ENCODE measurements around the gene ATP1A3.

ATP1A3 gene

DNA sequence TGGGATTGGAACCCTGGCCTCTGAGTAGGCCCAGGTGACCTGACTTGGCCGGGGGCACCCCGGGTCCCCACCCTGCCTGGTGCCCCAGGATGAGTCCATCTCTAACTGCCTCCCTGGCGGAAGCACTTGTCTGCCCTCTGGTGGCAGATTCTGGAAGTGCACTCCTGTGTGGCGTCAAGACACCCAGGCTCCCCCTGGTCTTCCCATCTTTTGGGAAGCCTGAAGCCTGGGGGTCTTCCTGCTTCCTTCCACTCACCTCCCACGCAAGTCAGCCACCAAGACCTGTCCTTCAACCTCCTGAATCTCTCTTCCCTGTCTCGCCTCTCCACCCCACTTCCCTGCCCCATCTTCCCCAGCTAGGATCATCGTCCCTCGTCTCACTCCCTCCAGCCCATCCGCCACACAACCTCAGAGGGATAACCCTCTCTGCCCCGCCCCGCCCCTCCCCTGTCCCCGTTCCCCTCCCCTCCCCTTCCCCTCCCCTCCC is 42.3 kb downstream of the ATP1A3 start:
- H3K27ac Mint-ChIP-seq = no peak overlapping the region
- peak; percentile 97 to 98 (median 98) for TF ChIP-seq CTCF (IDR thresholded peaks at IDR 0.05; ENCODE audit: unreplicated experiment in 3 of 3)
- no peaks in the 10 kb centered on the region for H3K36me3 Mint-ChIP-seq (ENCODE audit: low read depth)
- H3K9me3 Mint-ChIP-seq = no peaks in the 10 kb centered on the region
- no peaks in the 10 kb centered on the region for H3K27me3 Mint-ChIP-seq (ENCODE audit: low read depth)
- no peaks in the 10 kb centered on the region for H3K4me1 Mint-ChIP-seq
- H3K4me3 Mint-ChIP-seq = no peak overlapping the region

DNA sequence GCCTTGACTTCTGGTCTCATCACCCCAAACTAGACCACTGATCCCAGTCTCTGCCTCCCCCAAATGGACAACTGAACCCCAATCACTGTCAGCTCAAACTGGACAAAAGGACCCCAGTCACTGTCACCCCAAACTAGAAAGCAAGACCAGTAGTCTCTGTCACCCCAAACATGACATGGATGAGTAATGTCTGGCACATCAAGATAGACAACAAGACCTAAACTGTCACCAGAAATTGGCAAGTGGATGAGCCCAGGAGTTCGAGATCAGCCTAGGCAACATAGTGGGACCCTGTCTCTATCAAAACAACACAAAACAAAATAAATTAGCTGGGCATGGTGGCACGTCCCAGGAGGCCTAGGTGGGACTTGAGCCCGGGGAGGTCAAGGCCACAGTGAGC is 46.9 kb downstream of the ATP1A3 start:
- Mint-ChIP-seq H3K4me3 (no peak overlapping the region), H3K27me3 (ENCODE audit: low read depth) (peaks cover 12% of the 10 kb centered on the region), H3K36me3 (ENCODE audit: low read depth) (no peaks in the 10 kb centered on the region), H3K9me3 (peaks cover 3% of the 10 kb centered on the region), H3K27ac (no peak overlapping the region), H3K4me1 (no peaks in the 10 kb centered on the region)
- no peak for TF ChIP-seq CTCF (IDR thresholded peaks at IDR 0.05; ENCODE audit: unreplicated experiment in 3 of 3)

GRCh38 chr19:41945135-41945766 is 48.8 kb downstream of the ATP1A3 start:
- no peak for TF ChIP-seq CTCF (IDR thresholded peaks at IDR 0.05; ENCODE audit: unreplicated experiment in 3 of 3)
- no peak overlapping the region for H3K4me3 Mint-ChIP-seq
- H3K9me3 Mint-ChIP-seq = peaks cover 3% of the 10 kb centered on the region
- no peaks in the 10 kb centered on the region for H3K36me3 Mint-ChIP-seq (ENCODE audit: low read depth)
- H3K4me1 Mint-ChIP-seq = no peaks in the 10 kb centered on the region
- H3K27me3 Mint-ChIP-seq (ENCODE audit: low read depth) = peaks cover 24% of the 10 kb centered on the region
- no peak overlapping the region for H3K27ac Mint-ChIP-seq

DNA sequence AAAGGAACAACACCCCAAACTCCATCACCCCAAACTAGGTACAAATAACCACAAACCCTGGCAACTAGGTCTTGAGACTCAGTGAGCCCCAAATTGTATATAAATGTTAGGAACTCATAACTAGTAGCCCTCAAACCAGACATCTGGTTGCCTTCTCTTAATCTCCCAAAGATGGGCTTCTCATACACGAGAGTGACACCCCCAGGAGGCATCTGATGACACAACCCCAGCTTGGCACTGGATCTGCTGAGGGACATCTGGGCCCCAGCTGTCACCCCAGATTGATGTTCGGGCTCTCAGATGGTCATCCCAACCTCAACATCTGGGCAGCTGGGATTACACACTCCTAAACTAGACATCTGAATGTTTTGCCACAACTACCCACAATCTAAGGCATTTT is 49.7 kb downstream of the ATP1A3 start:
- peaks cover 28% of the 10 kb centered on the region for H3K27me3 Mint-ChIP-seq (ENCODE audit: low read depth)
- no peaks in the 10 kb centered on the region for H3K4me1 Mint-ChIP-seq
- peaks cover 3% of the 10 kb centered on the region for H3K9me3 Mint-ChIP-seq
- H3K4me3 Mint-ChIP-seq = peak overlapping the region in 1 of 3 experiments; percentile 45
- TF ChIP-seq CTCF (IDR thresholded peaks at IDR 0.05; ENCODE audit: unreplicated experiment in 3 of 3) = no peak
- H3K27ac Mint-ChIP-seq = no peak overlapping the region
- H3K36me3 Mint-ChIP-seq (ENCODE audit: low read depth) = no peaks in the 10 kb centered on the region

DNA sequence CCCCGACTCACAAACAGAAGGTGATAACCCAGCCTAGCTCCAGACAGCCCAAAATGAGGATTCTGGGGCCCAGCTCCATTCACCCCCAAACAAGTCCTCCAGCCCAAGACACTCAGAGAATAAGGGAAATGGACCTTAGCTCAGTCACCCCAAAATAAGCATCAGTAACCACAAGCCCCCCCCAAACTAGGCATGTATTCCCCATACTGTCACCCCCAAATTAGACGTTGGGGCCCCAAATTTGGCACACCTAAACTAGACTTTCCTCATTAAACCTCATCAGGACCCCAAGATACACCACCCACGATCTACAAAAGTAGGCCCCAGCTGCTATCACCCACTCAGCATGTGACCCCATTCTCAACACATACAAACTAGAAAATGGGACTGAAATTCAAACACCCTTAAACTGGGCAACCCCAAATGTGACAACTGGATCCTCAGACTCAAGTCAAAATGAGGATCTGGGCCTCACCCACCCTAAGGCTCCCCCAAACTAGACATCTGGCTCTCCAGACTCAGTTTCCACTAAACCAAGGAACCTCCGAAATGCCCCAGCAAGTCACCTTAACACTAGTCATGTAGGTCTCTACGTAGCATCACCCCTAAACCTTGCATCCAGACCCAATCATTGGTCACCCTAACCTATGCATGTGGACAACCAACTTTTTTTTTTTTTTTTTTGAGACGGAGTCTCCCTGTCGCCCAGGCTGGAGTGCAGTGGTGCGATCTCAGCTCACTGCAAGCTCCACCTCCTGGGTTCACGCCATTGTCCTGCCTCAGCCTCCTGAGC is 52.4 kb downstream of the ATP1A3 start:
- Mint-ChIP-seq H3K9me3 (peaks cover 3% of the 10 kb centered on the region), H3K36me3 (ENCODE audit: low read depth) (no peaks in the 10 kb centered on the region), H3K27me3 (ENCODE audit: low read depth) (peaks cover 43% of the 10 kb centered on the region), H3K4me3 (peak overlapping the region; percentile 70 to 85 (median 70)), H3K4me1 (peaks cover 7% of the 10 kb centered on the region), H3K27ac (peak overlapping the region in 2 of 3 experiments; percentile 15 to 23)
- TF ChIP-seq CTCF (IDR thresholded peaks at IDR 0.05; ENCODE audit: unreplicated experiment in 3 of 3) = no peak
